Smooth muscle cell (in vitro differentiated cells): ENCODE results near the gene SLC16A2. TPM values are rescaled to one million over a fixed set of nuclear protein-coding genes. Genes with fewer than 3 reads are reported as not detected.
"Not testable (repeated sequence)": the region's sequence is repeated elsewhere in the genome, so short reads cannot be mapped to it uniquely, and the experiment has no call there.

Source experiments
- DNase-seq: peaks from one replicate; lab custom pipeline; 2025; ENCODE audit not compliant: unreplicated experiment; lab: John Stamatoyannopoulos, UW
- H2AFZ ChIP-seq: fragments of 200-600 bp; sonication (generic); 2 replicates; pipeline ENCODE4 v1.6.0; 2016; ENCODE audit warnings: antibody characterized with exemption, low read depth, mild to moderate bottlenecking
- H3F3A ChIP-seq: fragments of 200-600 bp; sonication (generic); 2 replicates; pipeline ENCODE4 v1.6.0; 2017; ENCODE audit warnings: antibody characterized with exemption, low read depth
- H3K27ac ChIP-seq: fragments of 200-600 bp; sonication (generic); 2 replicates; pipeline ENCODE4 v1.5.1; 2016; ENCODE audit warnings: low read depth, mild to moderate bottlenecking
- H3K27me3 ChIP-seq: fragments of 200-600 bp; sonication (generic); 2 replicates; pipeline ENCODE4 v1.6.1; 2016; ENCODE audit warnings: low read depth, mild to moderate bottlenecking
- H3K36me3 ChIP-seq: fragments of 200-600 bp; sonication (generic); 2 replicates; pipeline ENCODE4 v1.5.1; 2016; ENCODE audit warnings: low read depth
- H3K4me1 ChIP-seq: fragments of 200-600 bp; sonication (generic); 2 replicates; pipeline ENCODE4 v1.5.1; 2016; ENCODE audit warnings: low read depth
- H3K4me2 ChIP-seq: fragments of 200-600 bp; sonication (generic); 2 replicates; pipeline ENCODE4 v1.6.0; 2016; ENCODE audit warnings: mild to moderate bottlenecking
- H3K4me3 ChIP-seq: fragments of 200-600 bp; sonication (generic); 2 replicates; pipeline ENCODE4 v1.5.1; 2016; ENCODE audit warnings: mild to moderate bottlenecking
- H3K79me2 ChIP-seq: fragments of 200-600 bp; sonication (generic); 2 replicates; pipeline ENCODE4 v1.6.0; 2016; ENCODE audit warnings: low read depth, mild to moderate bottlenecking
- H3K9ac ChIP-seq: fragments of 200-600 bp; sonication (generic); 2 replicates; pipeline ENCODE4 v1.6.0; 2016; ENCODE audit warnings: low read depth
- H3K9me3 ChIP-seq: fragments of 200-600 bp; sonication (generic); replicated peaks from 2 replicates; pipeline ENCODE4 v1.5.1; 2016; ENCODE audit warnings: low read depth
- H4K20me1 ChIP-seq: fragments of 200-600 bp; sonication (generic); 2 replicates; pipeline ENCODE4 v1.6.0; 2016; ENCODE audit warnings: low read depth
- WGBS: methylation state at CpG from one replicate; pipeline ENCODE4 v1.1.7; 2016; ENCODE audit warnings: low lambda C conversion rate; 5-methylcytosine and 5-hydroxymethylcytosine counted together
- polyA plus RNA-seq: library from polyadenylated mRNA; unstranded; fragments of >200 nt; fragmentation: Nextera tagmentation; extraction: Ambion mirVana; gene quantifications from 2 replicates; pipeline ENCODE4 v1.2.1, GENCODE V29; 2016
- total RNA-seq: library from RNA; depleted of rRNA; stranded (reverse); fragments of >200 nt; gene quantifications from 2 replicates; pipeline ENCODE4 v1.2.3, GENCODE V29; 2014
- TF ChIP-seq, protein P1 (sequence below): fragments of 200-600 bp; sonication (generic); IDR thresholded peaks from 2 replicates; pipeline ENCODE4 v1.5.1; 2017; ENCODE audit warnings: borderline replicate concordance, mild to moderate bottlenecking, antibody characterized with exemption; ENCODE audit not compliant: insufficient read depth, poor library complexity, severe bottlenecking

Gene SLC16A2
- total and polyA plus RNA-seq, 2 experiments from 2014 or later, result 13.4 to 17.8 TPM

- no peak overlapping the region for H3K9ac ChIP-seq
- H3K9me3 ChIP-seq, result no peaks in the 10 kb centered on the region
- H3K27ac ChIP-seq, result no peak overlapping the region
- TF ChIP-seq, protein P1, sequence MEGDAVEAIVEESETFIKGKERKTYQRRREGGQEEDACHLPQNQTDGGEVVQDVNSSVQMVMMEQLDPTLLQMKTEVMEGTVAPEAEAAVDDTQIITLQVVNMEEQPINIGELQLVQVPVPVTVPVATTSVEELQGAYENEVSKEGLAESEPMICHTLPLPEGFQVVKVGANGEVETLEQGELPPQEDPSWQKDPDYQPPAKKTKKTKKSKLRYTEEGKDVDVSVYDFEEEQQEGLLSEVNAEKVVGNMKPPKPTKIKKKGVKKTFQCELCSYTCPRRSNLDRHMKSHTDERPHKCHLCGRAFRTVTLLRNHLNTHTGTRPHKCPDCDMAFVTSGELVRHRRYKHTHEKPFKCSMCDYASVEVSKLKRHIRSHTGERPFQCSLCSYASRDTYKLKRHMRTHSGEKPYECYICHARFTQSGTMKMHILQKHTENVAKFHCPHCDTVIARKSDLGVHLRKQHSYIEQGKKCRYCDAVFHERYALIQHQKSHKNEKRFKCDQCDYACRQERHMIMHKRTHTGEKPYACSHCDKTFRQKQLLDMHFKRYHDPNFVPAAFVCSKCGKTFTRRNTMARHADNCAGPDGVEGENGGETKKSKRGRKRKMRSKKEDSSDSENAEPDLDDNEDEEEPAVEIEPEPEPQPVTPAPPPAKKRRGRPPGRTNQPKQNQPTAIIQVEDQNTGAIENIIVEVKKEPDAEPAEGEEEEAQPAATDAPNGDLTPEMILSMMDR, result no peak
- no peak overlapping the region for H3K4me2 ChIP-seq
- H4K20me1 ChIP-seq, result no peaks in the 10 kb centered on the region
- no peaks in the 10 kb centered on the region for H3K4me1 ChIP-seq
- no peak overlapping the region for H3K4me3 ChIP-seq
- H3K79me2 ChIP-seq, result no peaks in the 10 kb centered on the region
- H3F3A ChIP-seq, result no peaks in the 10 kb centered on the region
- no peaks in the 10 kb centered on the region for H3K36me3 ChIP-seq
- H2AFZ ChIP-seq, result no peak overlapping the region
- no peak for DNase-seq
- H3K27me3 ChIP-seq, result no peaks in the 10 kb centered on the region
Measured at GRCh38 chrX:74467656-74468055, 46.4 kb downstream of the SLC16A2 start.

DNA sequence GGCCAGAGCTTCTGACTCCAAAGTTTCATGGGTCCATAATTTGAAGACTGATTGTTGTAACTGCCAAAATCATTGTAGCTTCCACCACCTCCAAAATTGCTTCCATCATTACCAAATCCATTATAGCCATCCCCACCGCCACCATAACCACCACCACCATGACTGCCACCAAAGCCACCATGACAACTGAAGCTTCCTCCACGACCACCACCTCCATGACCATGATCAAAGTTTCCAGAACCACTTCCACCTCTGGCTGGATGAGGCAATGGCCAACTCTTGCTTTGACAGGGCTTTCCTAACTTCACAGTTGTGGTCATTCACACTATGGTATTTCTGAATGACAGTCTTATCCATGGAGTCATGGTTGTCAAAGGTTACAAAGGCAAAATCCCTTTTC lies 51.8 kb downstream of the SLC16A2 start:
- not testable (repeated sequence) for H3F3A ChIP-seq, H3K4me2 ChIP-seq, H3K27ac ChIP-seq, H3K4me3 ChIP-seq, H3K36me3 ChIP-seq, DNase-seq, H3K4me1 ChIP-seq, H2AFZ ChIP-seq, H3K79me2 ChIP-seq, H3K9ac ChIP-seq, H4K20me1 ChIP-seq, H3K9me3 ChIP-seq, H3K27me3 ChIP-seq
- WGBS, result 63% methylated on average over 2 of the region's 2 CpGs

DNA sequence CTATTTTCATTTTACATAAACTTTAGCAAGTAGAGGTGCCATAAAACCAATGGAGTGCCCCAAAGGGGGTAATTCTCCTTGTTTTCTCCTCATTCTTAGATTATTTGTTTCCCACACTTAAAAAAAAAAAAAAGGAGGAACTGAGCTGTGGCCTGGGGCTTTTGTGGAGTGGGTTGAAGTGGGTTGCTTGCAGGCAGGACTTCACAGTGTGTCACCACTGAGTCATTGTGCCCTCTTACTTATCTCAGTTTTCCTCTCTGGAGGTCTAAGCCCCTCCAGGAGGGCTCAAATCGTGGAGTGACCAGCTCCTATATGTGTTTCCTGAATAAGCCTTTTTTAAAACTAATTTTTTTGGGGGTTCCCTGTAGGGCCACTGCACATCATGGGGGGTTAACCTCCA lies 69.0 kb downstream of the SLC16A2 start:
- no peak for DNase-seq
- Histone ChIP-seq H3K27ac (no peak overlapping the region), H4K20me1 (no peaks in the 10 kb centered on the region), H2AFZ (no peak overlapping the region), H3K9ac (no peak overlapping the region), H3K9me3 (no peaks in the 10 kb centered on the region), H3K36me3 (no peaks in the 10 kb centered on the region), H3K4me2 (no peak overlapping the region), H3K4me3 (no peak overlapping the region), H3K79me2 (no peaks in the 10 kb centered on the region), H3K27me3 (no peaks in the 10 kb centered on the region), H3K4me1 (no peaks in the 10 kb centered on the region), H3F3A (no peaks in the 10 kb centered on the region)
- 57% methylated on average over 1 of the region's 1 CpG for WGBS
- TF ChIP-seq, protein P1, result no peak

DNA sequence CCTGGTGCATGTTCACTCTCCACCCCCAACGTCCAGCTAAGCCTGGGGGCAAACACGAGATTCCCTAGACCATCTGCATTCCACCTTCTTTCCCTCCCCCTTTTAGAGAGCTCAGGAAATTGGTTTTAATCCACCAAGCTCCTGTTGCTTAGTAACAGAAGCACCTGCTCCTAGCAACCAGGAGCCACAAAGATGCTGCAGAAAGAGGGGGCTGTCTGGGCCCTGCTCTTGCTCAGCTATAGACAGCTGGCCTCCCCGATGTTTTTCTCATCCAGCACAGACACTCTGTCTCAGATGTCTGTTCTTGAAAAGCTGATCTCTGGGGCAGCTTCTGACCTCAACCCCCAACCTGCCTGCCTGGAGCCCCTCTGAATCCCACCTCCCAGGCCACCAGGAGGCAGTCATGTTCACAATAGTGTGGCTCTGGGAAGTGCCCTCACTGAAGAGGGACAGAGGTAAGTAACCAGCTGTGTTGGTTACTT lies 71.5 kb downstream of the SLC16A2 start:
- Histone ChIP-seq H3K9me3 (no peaks in the 10 kb centered on the region), H3K4me3 (no peak overlapping the region), H2AFZ (no peak overlapping the region), H3K9ac (no peak overlapping the region), H3K4me1 (no peaks in the 10 kb centered on the region), H3F3A (no peaks in the 10 kb centered on the region), H4K20me1 (no peaks in the 10 kb centered on the region), H3K27me3 (no peaks in the 10 kb centered on the region), H3K36me3 (no peaks in the 10 kb centered on the region), H3K27ac (no peak overlapping the region), H3K79me2 (no peaks in the 10 kb centered on the region), H3K4me2 (no peak overlapping the region)
- TF ChIP-seq, protein P1, result no peak
- DNase-seq, result no peak
- WGBS, result 49% methylated on average over 3 of the region's 3 CpGs
